HepG2 (cell line): ENCODE data around the gene FHIT. TPM values are rescaled to one million over a fixed set of nuclear protein-coding genes. Genes with fewer than 3 reads are reported as not detected.

Experiments used
- ATAC-seq: fragments of 200-7000 bp; cut with Tn5 transposase; 3 replicates; pipeline ENCODE4 v1.9.1; 2020; ENCODE audit warnings: mild to moderate bottlenecking, moderate library complexity
- BruUV-seq: library from RNA; stranded (reverse); fragments of 400-500 nt; replicated peaks from 2 replicates; lab custom pipeline; 2021; lab: Mats Ljungman, UMichigan
- CTCF ChIA-PET: fragments of 300-600 bp; formaldehyde crosslinking; extraction: SDS; loops from one replicate; lab custom pipeline; 2021; ENCODE audit warnings: low total read pairs, inconsistent platforms, low intra/inter-chr PET ratio; lab: Yijun Ruan, JAX
- POLR2A ChIA-PET: fragments of 350-600 bp; sonication (Branson Sonifier 250); formaldehyde crosslinking; loops from one replicate; lab custom pipeline; 2020; ENCODE audit warnings: antibody characterized with exemption, inconsistent platforms; lab: Yijun Ruan, JAX
- DNase-seq: peaks from one replicate; pipeline ENCODE4 v3.0.0-alpha.2; 2015; ENCODE audit warnings: low spot score
- FAIRE-seq: peaks from 3 replicates; lab custom pipeline; 2011; peaks lifted over from hg19 to GRCh38; lab: Jason Lieb, UNC
- H2AFZ ChIP-seq: one replicate; pipeline ENCODE4 v1.6.1; 2011; ENCODE audit warnings: low read length, inconsistent platforms
- H3K27ac ChIP-seq: fragments of 300-600 bp; 3 replicates; pipeline ENCODE4 v1.8.0; 2011; ENCODE audit warnings: mixed run types, mild to moderate bottlenecking, mixed read lengths, low read length, inconsistent platforms; ENCODE audit not compliant: insufficient read depth; ENCODE audit errors: extremely low read length
- H3K27me3 ChIP-seq, 2 experiments: fragments of 200-600 bp in 1 of 2; 2 replicates in 1 of 2; 3 replicates in 1 of 2; pipeline versions ENCODE4 v1.6.0 to v1.8.0; 2011; ENCODE audit warnings: low read length in 2 of 2, mild to moderate bottlenecking in 2 of 2, moderate library complexity in 2 of 2, inconsistent platforms in 1 of 2; ENCODE audit not compliant: insufficient read depth in 2 of 2, control insufficient read depth in 1 of 2
- H3K36me3 ChIP-seq, 2 experiments: fragments of 200-600 bp in 1 of 2; replicated peaks in 1 of 2; 2 replicates in 1 of 2; 3 replicates in 1 of 2; pipeline versions ENCODE4 v1.5.1 to v1.8.0; 2011; ENCODE audit warnings: low read length in 2 of 2, inconsistent platforms in 1 of 2; ENCODE audit not compliant: insufficient read depth in 2 of 2, control insufficient read depth in 1 of 2
- H3K4me1 ChIP-seq: 2 replicates; pipeline ENCODE4 v1.5.1; 2012; ENCODE audit warnings: low read length, inconsistent platforms; ENCODE audit not compliant: insufficient read depth
- H3K4me2 ChIP-seq: 2 replicates; pipeline ENCODE4 v1.6.0; 2011; ENCODE audit warnings: low read depth, low read length, inconsistent platforms
- H3K4me3 ChIP-seq, 3 experiments: fragments of 200-600 bp in 1 of 3; sonication (generic), shearing (Covaris generic) in 1 of 3; replicated peaks in 1 of 3; 2 replicates each; pipeline ENCODE4 v1.5.1; 2011 to 2016; ENCODE audit warnings: low read length in 3 of 3, inconsistent platforms in 2 of 3, low read depth in 2 of 3, mild to moderate bottlenecking in 2 of 3, control low read depth in 1 of 3, mixed read lengths in 1 of 3; ENCODE audit not compliant: insufficient read depth in 1 of 3
- H3K79me2 ChIP-seq: one replicate; pipeline ENCODE4 v1.6.1; 2011; ENCODE audit warnings: low read length, inconsistent platforms; ENCODE audit not compliant: insufficient read depth
- H3K9ac ChIP-seq: 2 replicates; pipeline ENCODE4 v1.6.0; 2011; ENCODE audit warnings: mild to moderate bottlenecking, low read depth, low read length, inconsistent platforms; ENCODE audit not compliant: insufficient read depth
- H3K9me3 ChIP-seq: 2 replicates; pipeline ENCODE4 v1.5.1; 2012; ENCODE audit warnings: mild to moderate bottlenecking, low read length
- H4K20me1 ChIP-seq: 2 replicates; pipeline ENCODE4 v1.6.0; 2011; ENCODE audit warnings: inconsistent platforms, mild to moderate bottlenecking, low read length, moderate library complexity; ENCODE audit not compliant: insufficient read depth
- KAT7 ChIP-seq: IDR thresholded peaks from 2 replicates; pipeline ENCODE4 v1.6.1; 2018; ENCODE audit warnings: borderline replicate concordance, missing compliant biosample characterization
- KDM4B ChIP-seq: sonication (generic); formaldehyde crosslinking; IDR thresholded peaks from 2 replicates; pipeline ENCODE4 v1.4.0; 2020; ENCODE audit warnings: missing genetic modification reagents
- TOPORS ChIP-seq: sonication (generic); formaldehyde crosslinking; IDR thresholded peaks from 2 replicates; pipeline ENCODE4 v1.8.0; 2023; ENCODE audit warnings: mild to moderate bottlenecking, missing genetic modification reagents
- ZFP36L2 ChIP-seq: sonication (generic); formaldehyde crosslinking; IDR thresholded peaks from 2 replicates; pipeline ENCODE4 v1.4.0; 2020; ENCODE audit warnings: missing genetic modification reagents
- ZMYM4 ChIP-seq: sonication (generic); formaldehyde crosslinking; IDR thresholded peaks from 2 replicates; pipeline ENCODE4 v1.8.1; 2023; ENCODE audit warnings: mild to moderate bottlenecking, missing genetic modification reagents
- ZNF138 ChIP-seq: sonication (generic); formaldehyde crosslinking; IDR thresholded peaks from 2 replicates; pipeline ENCODE4 v1.5.0; 2020; ENCODE audit warnings: mild to moderate bottlenecking, low read depth, missing genetic modification reagents
- ZNF570 ChIP-seq: sonication (generic); formaldehyde crosslinking; IDR thresholded peaks from 2 replicates; pipeline ENCODE4 v1.4.0; 2020; ENCODE audit warnings: mild to moderate bottlenecking, missing genetic modification reagents, borderline replicate concordance
- ZNF572 ChIP-seq: sonication (generic); formaldehyde crosslinking; IDR thresholded peaks from 2 replicates; pipeline ENCODE4 v1.5.1; 2020; ENCODE audit warnings: mild to moderate bottlenecking, missing genetic modification reagents
- ZNF616 ChIP-seq: sonication (generic); formaldehyde crosslinking; IDR thresholded peaks from 2 replicates; pipeline ENCODE4 v1.5.0; 2020; ENCODE audit warnings: low read depth, mild to moderate bottlenecking, missing genetic modification reagents
- ZNF703 ChIP-seq: sonication (generic); formaldehyde crosslinking; IDR thresholded peaks from 2 replicates; pipeline ENCODE4 v1.5.1; 2020; ENCODE audit warnings: missing genetic modification reagents, mild to moderate bottlenecking, moderate library complexity, borderline replicate concordance
- ZNF775 ChIP-seq: sonication (generic); formaldehyde crosslinking; IDR thresholded peaks from 2 replicates; pipeline ENCODE4 v1.4.0; 2020; ENCODE audit warnings: missing genetic modification reagents, mild to moderate bottlenecking, moderate library complexity, borderline replicate concordance
- WGBS: methylation state at CpG from one replicate; pipeline ENCODE4 v1.1.6; 2017; ENCODE audit warnings: low lambda C conversion rate; 5-methylcytosine and 5-hydroxymethylcytosine counted together
- in situ Hi-C: cut with HindIII; loops from 2 replicates; pipeline ENCODE4 v1.10.0; 2017; ENCODE audit warnings: low pct_unique_long_range_greater_than_20kb; ENCODE audit not compliant: extremely low pct_ligation_motif_present
- intact Hi-C: fragments of 100-400 bp; cut with micrococcal nuclease; formaldehyde crosslinking; loops from one replicate; pipeline ENCODE4 v1.10.0; 2022; ENCODE audit not compliant: unreplicated experiment
- polyA plus RNA-seq, 8 experiments: library from polyadenylated mRNA; depleted of rRNA in 3 of 8; stranded (reverse) in 7 of 8; unstranded in 1 of 8; fragments of >200 nt; fragmentation: Illumina TruSeq in 4 of 8; extraction: Trizol in 4 of 8; gene quantifications; 2 replicates each; pipeline versions ENCODE4 v1.2.1 to v1.2.3, GENCODE V29; 2011 to 2016; ENCODE audit warnings: low read depth in 4 of 8, missing spikeins in 1 of 8, mixed read lengths in 1 of 8; ENCODE audit not compliant: insufficient read depth in 1 of 8
- total RNA-seq, 5 experiments: library from RNA; depleted of rRNA; stranded (reverse); fragments of >200 nt; fragmentation: Illumina TruSeq; extraction: Trizol; gene quantifications; 2 replicates each; pipeline ENCODE4 v1.2.3, GENCODE V29; 2016; ENCODE audit warnings: low read depth in 1 of 5
- TF ChIP-seq, protein P1 (sequence below): sonication (generic); formaldehyde crosslinking; IDR thresholded peaks from 2 replicates; pipeline ENCODE4 v1.8.1; 2023; ENCODE audit warnings: mild to moderate bottlenecking, moderate library complexity, missing genetic modification reagents

Gene FHIT
- total and polyA plus RNA-seq, 2 of the 13 experiments (the other 11 are each of a cell fraction or from before 2014, with no cell fraction given) = 4.0 to 4.6 TPM

DNA sequence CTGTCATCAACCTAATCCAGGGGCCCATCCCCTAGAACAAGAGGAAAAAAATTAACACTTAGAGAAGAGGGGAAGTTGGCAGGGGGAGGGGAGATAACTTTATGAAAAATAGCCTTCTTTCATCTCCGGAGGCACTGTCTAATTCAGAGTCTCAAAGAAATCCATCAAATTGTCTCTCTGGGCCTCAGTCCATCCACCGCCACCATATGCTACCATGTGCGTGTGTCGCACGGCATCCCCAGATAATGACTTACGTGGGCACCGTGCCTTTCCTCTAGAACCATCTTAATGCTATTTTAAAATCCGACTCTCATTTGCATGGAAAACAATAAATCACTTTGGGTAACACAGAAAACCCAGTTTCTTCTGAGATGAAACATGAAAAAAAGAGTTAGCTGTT, 619.7 kb downstream of the FHIT start:
- H3K4me1 ChIP-seq = no peaks in the 10 kb centered on the region
- in situ Hi-C loops = no loop called here
- POLR2A ChIA-PET = no interaction called here
- 85% methylated on average over 8 of the region's 8 CpGs for WGBS
- no peak for FAIRE-seq
- TF ChIP-seq ZNF703 (CRISPR knock-in tag) (no peak), ZNF570 (CRISPR knock-in tag) (no peak), ZNF616 (no peak), ZMYM4 (CRISPR knock-in tag) (no peak), TOPORS (CRISPR knock-in tag) (no peak), ZNF138 (no peak), ZNF775 (CRISPR knock-in tag) (no peak), KAT7 (CRISPR knock-in tag) (no peak), ZNF572 (no peak), ZFP36L2 (CRISPR knock-in tag) (no peak), KDM4B (no peak)
- TF ChIP-seq, protein P1, sequence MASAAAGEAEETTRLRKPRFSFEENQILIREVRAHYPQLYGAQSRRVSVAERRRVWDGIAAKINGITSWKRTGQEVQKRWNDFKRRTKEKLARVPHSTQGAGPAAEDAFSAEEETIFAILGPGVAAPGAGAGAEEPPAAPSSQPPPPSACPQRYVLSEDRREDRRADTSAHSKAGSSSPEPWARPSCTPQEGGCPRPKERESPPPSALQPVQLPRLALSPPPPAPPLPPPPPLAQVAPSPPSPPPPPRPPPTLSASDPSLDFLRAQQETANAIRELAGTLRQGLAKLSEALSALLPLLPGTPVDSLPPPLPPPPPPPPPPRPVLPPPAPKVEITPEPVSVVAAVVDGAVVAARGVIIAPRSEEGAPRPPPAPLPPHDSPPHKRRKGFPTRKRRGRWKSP (CRISPR knock-in tag) = no peak
- TF ChIP-seq, all 625 proteins: peak for 0
- no TSS peak for BruUV-seq
- Histone ChIP-seq H3K9me3 (no peaks in the 10 kb centered on the region; the same call in 1 of the 2 replicates), H3K36me3 (no peaks in the 10 kb centered on the region), H3K79me2 (no peaks in the 10 kb centered on the region), H3K27me3 (no peaks in the 10 kb centered on the region), H3K4me3 (no peak overlapping the region), H3K27ac (no peak overlapping the region), H3K9ac (no peak overlapping the region), H3K4me2 (no peak overlapping the region), H2AFZ (no peak overlapping the region), H4K20me1 (no peaks in the 10 kb centered on the region)
- no peak for ATAC-seq
- DNase-seq = no peak
- intact Hi-C loops = no loop called here
- CTCF ChIA-PET = no interaction called here
